ENCODE results near the gene HSPA12B. TPM values are rescaled to one million over a fixed set of nuclear protein-coding genes. Genes with fewer than 3 reads are reported as not detected.

The HSPA12B gene, protein sequence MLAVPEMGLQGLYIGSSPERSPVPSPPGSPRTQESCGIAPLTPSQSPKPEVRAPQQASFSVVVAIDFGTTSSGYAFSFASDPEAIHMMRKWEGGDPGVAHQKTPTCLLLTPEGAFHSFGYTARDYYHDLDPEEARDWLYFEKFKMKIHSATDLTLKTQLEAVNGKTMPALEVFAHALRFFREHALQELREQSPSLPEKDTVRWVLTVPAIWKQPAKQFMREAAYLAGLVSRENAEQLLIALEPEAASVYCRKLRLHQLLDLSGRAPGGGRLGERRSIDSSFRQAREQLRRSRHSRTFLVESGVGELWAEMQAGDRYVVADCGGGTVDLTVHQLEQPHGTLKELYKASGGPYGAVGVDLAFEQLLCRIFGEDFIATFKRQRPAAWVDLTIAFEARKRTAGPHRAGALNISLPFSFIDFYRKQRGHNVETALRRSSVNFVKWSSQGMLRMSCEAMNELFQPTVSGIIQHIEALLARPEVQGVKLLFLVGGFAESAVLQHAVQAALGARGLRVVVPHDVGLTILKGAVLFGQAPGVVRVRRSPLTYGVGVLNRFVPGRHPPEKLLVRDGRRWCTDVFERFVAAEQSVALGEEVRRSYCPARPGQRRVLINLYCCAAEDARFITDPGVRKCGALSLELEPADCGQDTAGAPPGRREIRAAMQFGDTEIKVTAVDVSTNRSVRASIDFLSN
- total RNA-seq (1 to 10 TPM in 5 of 6 donors, under 1 TPM in 1; 0.55 to 3.1 (median 1.3) TPM), polyA plus RNA-seq (1 to 10 TPM; 4.0 to 6.0 TPM)

DNA sequence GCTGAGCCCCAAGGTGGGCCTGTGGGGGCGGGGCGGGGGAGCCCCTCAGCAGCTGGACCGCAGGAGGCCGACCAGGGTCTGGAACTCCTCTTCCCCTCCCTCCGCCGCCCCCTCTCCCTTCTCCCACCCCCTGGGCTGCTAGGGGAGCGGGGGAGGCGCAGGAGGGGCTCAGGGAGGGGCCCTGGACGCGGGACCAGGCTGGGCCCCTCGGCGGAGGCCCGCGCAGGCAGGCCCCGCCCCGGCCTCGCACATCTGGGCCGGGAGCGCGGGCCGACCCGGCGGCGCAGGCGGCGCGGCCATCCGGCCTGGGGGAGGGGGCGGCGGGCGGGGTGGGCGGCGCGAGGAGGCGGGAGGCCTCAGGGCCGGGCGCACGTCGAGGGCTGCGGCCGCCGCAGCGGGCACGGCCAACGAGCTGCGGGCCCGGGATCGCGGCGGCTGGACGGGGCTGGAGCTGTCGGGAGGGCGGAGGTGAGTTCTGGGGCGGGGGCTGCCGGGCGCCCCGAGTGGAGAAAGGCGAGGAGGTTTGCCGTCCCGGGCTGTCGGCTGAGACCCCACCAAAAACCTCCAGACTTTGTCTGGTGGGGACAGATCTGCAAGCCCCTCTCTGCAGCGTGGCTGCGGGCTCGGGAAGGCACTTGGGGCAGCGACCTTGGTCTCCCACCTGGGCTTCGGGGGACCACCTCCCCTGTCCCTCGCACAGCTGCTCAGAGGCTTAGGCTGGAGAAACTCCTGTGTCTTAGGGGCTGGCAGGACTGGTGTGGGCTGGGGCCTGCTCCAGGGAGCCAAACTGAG, at the start of gene HSPA12B:
Gene HSPA12B (plus strand): TSS at position 359 of the 792 bp plus-strand sequence. CDS start 5,990 bp downstream, outside the sequence.
- Histone ChIP-seq H3K4me3 (peak within 1 kb of the TSS in 2 of 4 donors; percentile 5 to 20), H3K4me1 (peaks cover 0 to 2% (median 0%) of the 10 kb centered on the region in 3 donors), H3K27me3 (no peaks in the 10 kb centered on the region), H3K36me3 (no peaks in the 10 kb centered on the region), H3K27ac (no peak within 1 kb of the TSS), H3K9me3 (no peaks in the 10 kb centered on the region)
- WGBS, 2 donors: 11 to 15% methylated on average over 33 to 67 of the region's 67 CpGs
- DNase-seq (peak in 1 of 6 donors; percentile 53), ATAC-seq (peak in 1 of 4 donors; percentile 10), FAIRE-seq (no peak)
- TF ChIP-seq, protein P1, sequence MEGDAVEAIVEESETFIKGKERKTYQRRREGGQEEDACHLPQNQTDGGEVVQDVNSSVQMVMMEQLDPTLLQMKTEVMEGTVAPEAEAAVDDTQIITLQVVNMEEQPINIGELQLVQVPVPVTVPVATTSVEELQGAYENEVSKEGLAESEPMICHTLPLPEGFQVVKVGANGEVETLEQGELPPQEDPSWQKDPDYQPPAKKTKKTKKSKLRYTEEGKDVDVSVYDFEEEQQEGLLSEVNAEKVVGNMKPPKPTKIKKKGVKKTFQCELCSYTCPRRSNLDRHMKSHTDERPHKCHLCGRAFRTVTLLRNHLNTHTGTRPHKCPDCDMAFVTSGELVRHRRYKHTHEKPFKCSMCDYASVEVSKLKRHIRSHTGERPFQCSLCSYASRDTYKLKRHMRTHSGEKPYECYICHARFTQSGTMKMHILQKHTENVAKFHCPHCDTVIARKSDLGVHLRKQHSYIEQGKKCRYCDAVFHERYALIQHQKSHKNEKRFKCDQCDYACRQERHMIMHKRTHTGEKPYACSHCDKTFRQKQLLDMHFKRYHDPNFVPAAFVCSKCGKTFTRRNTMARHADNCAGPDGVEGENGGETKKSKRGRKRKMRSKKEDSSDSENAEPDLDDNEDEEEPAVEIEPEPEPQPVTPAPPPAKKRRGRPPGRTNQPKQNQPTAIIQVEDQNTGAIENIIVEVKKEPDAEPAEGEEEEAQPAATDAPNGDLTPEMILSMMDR (IDR thresholded peaks at IDR 0.05): no peak
- intact Hi-C loops (cut with DNase I): no loop called here

DNA sequence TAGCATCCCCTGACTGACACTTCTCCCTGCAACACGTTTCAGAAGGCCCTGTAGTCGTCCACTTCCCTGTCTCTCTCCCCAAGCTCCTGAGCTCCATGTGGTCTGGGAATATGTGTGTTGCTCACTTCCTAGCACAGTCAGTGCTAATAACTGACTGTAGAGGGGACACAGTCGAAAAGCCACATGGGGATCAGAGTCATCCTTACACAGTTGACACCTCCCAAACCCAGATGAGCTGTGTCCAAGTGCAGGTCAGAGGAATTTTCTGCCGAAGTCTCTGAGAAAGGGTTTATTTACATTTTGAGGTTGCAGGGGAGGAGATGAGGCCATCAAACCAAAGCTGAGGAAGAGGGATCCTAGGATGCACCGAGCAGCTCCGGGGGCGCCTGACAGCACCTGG, 47.1 kb upstream of the HSPA12B start:
- Histone ChIP-seq H3K4me1 (peaks cover 0 to 4% (median 3%) of the 10 kb centered on the region in 3 donors), H3K27ac (no peak overlapping the region), H3K4me3 (no peak overlapping the region), H3K36me3 (no peaks in the 10 kb centered on the region), H3K27me3 (peaks cover 0 to 6% (median 0%) of the 10 kb centered on the region in 4 donors), H3K9me3 (no peaks in the 10 kb centered on the region)
- ATAC-seq: no peak
- no peak for DNase-seq
- FAIRE-seq: no peak
- intact Hi-C loops (cut with DNase I): no loop called here
- WGBS, 2 donors: 48 to 50% methylated on average over 7 of the region's 7 CpGs
- TF ChIP-seq, protein P1 (IDR thresholded peaks at IDR 0.05): no peak

DNA sequence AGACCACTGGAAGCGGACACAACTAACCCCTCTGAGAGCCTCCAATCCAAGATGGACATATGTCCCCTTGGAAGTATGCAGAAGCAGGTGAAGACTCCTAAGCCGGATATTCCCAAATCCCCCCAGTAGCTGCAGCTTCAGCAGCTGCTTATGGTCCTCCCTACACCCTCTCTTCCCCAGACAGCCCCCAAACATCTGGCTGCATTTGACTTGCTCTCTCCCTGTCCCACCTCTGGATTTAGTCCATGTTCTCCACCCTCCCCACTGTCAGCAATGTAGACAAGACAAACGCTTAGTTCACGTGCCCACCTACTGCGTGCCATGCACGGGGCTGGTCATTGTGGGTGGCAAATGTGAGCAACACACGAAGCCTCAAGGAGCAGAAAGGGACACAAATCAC, 46.1 kb upstream of the HSPA12B start:
- H3K4me3 ChIP-seq: no peak overlapping the region
- peaks cover 0 to 4% (median 3%) of the 10 kb centered on the region in 3 donors for H3K4me1 ChIP-seq
- H3K27ac ChIP-seq: no peak overlapping the region
- intact Hi-C loops (cut with DNase I): no loop called here
- H3K27me3 ChIP-seq: peaks cover 0 to 6% (median 0%) of the 10 kb centered on the region in 4 donors
- DNase-seq (no peak), FAIRE-seq (no peak), ATAC-seq (no peak)
- H3K9me3 ChIP-seq: no peaks in the 10 kb centered on the region
- H3K36me3 ChIP-seq: no peaks in the 10 kb centered on the region
- TF ChIP-seq, protein P1 (IDR thresholded peaks at IDR 0.05): no peak
- 66 to 84% methylated on average over 7 of the region's 7 CpGs for WGBS, 2 donors

DNA sequence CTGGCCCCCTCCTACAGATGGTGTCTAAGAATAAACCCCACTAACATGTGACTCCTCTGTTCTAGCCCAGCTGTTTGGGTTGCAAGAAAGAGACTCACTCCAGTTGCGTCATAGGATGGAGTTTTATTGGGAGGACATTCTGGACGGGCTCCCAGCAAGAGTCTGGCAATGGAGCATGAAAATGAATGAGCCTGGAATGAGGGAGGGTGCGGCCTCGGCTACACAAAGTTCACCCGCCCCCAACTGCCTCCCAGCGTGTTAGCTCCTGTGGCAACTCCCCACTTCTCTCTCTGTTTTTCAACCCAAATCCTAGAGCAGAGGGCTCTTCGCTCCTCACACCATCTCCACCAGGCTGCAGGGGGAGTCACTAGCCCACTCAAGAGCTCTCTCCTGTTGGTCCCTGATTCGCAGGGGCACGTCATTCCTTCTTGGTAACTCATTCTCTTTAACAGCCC, 45.6 kb upstream of the HSPA12B start:
- Histone ChIP-seq H3K36me3 (no peaks in the 10 kb centered on the region), H3K4me3 (no peak overlapping the region), H3K9me3 (no peaks in the 10 kb centered on the region), H3K27me3 (peaks cover 0 to 6% (median 0%) of the 10 kb centered on the region in 4 donors), H3K4me1 (peaks cover 0 to under 1% (median 0%) of the 10 kb centered on the region in 3 donors), H3K27ac (no peak overlapping the region)
- 41 to 42% methylated on average over 9 of the region's 9 CpGs for WGBS, 2 donors
- ATAC-seq: peak in 3 of 4 donors; percentile 64 to 71 (median 71)
- intact Hi-C loops (cut with DNase I): no loop called here
- peak in 2 of 6 donors; percentile 24 to 37 for DNase-seq
- TF ChIP-seq, protein P1 (IDR thresholded peaks at IDR 0.05): no peak
- FAIRE-seq: peak; percentile 51

All from pancreas (tissue), 10 donors.